Measurements from ENCODE around the gene TNXB. TPM values are rescaled to one million over a fixed set of nuclear protein-coding genes. Genes with fewer than 3 reads are reported as not detected.

Gene TNXB
- total and polyA plus RNA-seq, 9 of the 15 experiments (the other 6 are each of a cell fraction or from before 2014, with no cell fraction given): 0.14 to 28.1 (median 12.4) TPM

GRCh38 chr6:32126880-32127279 lies 17.7 kb upstream of the TNXB start (continued):
- no peak for TF ChIP-seq ETS1 (conservative IDR thresholded peaks at IDR 0.05; ENCODE audit: control insufficient read depth, low read depth, low read length)
- TF ChIP-seq TRIM24 (IDR thresholded peaks at IDR 0.05): no peak
- TF ChIP-seq KLF10 (CRISPR knock-in tag; IDR thresholded peaks at IDR 0.05): no peak
- no peak for TF ChIP-seq ZBTB40 (IDR thresholded peaks at IDR 0.05)
- no peak for TF ChIP-seq ZBTB40 (CRISPR knock-in tag; IDR thresholded peaks at IDR 0.05)
- TF ChIP-seq SMARCE1 (IDR thresholded peaks at IDR 0.05): no peak
- TF ChIP-seq HINFP (tag; conservative IDR thresholded peaks at IDR 0.05; ENCODE audit: low read depth): no peak
- TF ChIP-seq TFAM (CRISPR knock-in tag; conservative IDR thresholded peaks at IDR 0.05): no peak
- no peak for TF ChIP-seq USF1 (CRISPR knock-in tag; IDR thresholded peaks at IDR 0.05)
- no peak for TF ChIP-seq ZBTB34 (CRISPR knock-in tag; IDR thresholded peaks at IDR 0.05)
- TF ChIP-seq KAT7 (CRISPR knock-in tag; IDR thresholded peaks at IDR 0.05; ENCODE audit: borderline replicate concordance): no peak
- no peak for TF ChIP-seq SMARCC2 (IDR thresholded peaks at IDR 0.05; ENCODE audit: low read depth)
- no peak for TF ChIP-seq HEY1 (CRISPR knock-in tag; IDR thresholded peaks at IDR 0.05; ENCODE audit: borderline replicate concordance)
- no peak for TF ChIP-seq BACH1 (tag; IDR thresholded peaks at IDR 0.05)
- TF ChIP-seq CBFA2T3 (IDR thresholded peaks at IDR 0.05): no peak
- TF ChIP-seq ZEB2 (IDR thresholded peaks at IDR 0.05): 0 out of 2 replicates have a peak, but pooled peaks have one; percentile 34

All from K562 (cell line).